HepG2 (cell line): ENCODE results near the gene MAN2C1. TPM values are rescaled to one million over a fixed set of nuclear protein-coding genes. Genes with fewer than 3 reads are reported as not detected.
A peak's percentile ranks its signal among the peaks of the same experiment; 100 is the strongest.

ENCODE experiments used
- ATAC-seq: fragments of 200-7000 bp; cut with Tn5 transposase; 3 replicates; pipeline ENCODE4 v1.9.1; 2020; ENCODE audit warnings: mild to moderate bottlenecking, moderate library complexity
- BruUV-seq: library from RNA; stranded (reverse); fragments of 400-500 nt; replicated peaks from 2 replicates; lab custom pipeline; 2021; lab: Mats Ljungman, UMichigan
- CTCF ChIA-PET: fragments of 300-600 bp; formaldehyde crosslinking; extraction: SDS; loops from one replicate; lab custom pipeline; 2021; ENCODE audit warnings: low total read pairs, inconsistent platforms, low intra/inter-chr PET ratio; lab: Yijun Ruan, JAX
- POLR2A ChIA-PET: fragments of 350-600 bp; sonication (Branson Sonifier 250); formaldehyde crosslinking; loops from one replicate; lab custom pipeline; 2020; ENCODE audit warnings: antibody characterized with exemption, inconsistent platforms; lab: Yijun Ruan, JAX
- DNase-seq: peaks from one replicate; pipeline ENCODE4 v3.0.0-alpha.2; 2015; ENCODE audit warnings: low spot score
- FAIRE-seq: peaks from 3 replicates; lab custom pipeline; 2011; peaks lifted over from hg19 to GRCh38; lab: Jason Lieb, UNC
- H2AFZ ChIP-seq: one replicate; pipeline ENCODE4 v1.6.1; 2011; ENCODE audit warnings: low read length, inconsistent platforms
- H3K27ac ChIP-seq: fragments of 300-600 bp; 3 replicates; pipeline ENCODE4 v1.8.0; 2011; ENCODE audit warnings: mixed run types, mild to moderate bottlenecking, mixed read lengths, low read length, inconsistent platforms; ENCODE audit not compliant: insufficient read depth; ENCODE audit errors: extremely low read length
- H3K27me3 ChIP-seq, 2 experiments: fragments of 200-600 bp in 1 of 2; 2 replicates in 1 of 2; 3 replicates in 1 of 2; pipeline versions ENCODE4 v1.6.0 to v1.8.0; 2011; ENCODE audit warnings: low read length in 2 of 2, mild to moderate bottlenecking in 2 of 2, moderate library complexity in 2 of 2, inconsistent platforms in 1 of 2; ENCODE audit not compliant: insufficient read depth in 2 of 2, control insufficient read depth in 1 of 2
- H3K36me3 ChIP-seq, 2 experiments: fragments of 200-600 bp in 1 of 2; replicated peaks in 1 of 2; 2 replicates in 1 of 2; 3 replicates in 1 of 2; pipeline versions ENCODE4 v1.5.1 to v1.8.0; 2011; ENCODE audit warnings: low read length in 2 of 2, inconsistent platforms in 1 of 2; ENCODE audit not compliant: insufficient read depth in 2 of 2, control insufficient read depth in 1 of 2
- H3K4me1 ChIP-seq: 2 replicates; pipeline ENCODE4 v1.5.1; 2012; ENCODE audit warnings: low read length, inconsistent platforms; ENCODE audit not compliant: insufficient read depth
- H3K4me2 ChIP-seq: 2 replicates; pipeline ENCODE4 v1.6.0; 2011; ENCODE audit warnings: low read depth, low read length, inconsistent platforms
- H3K4me3 ChIP-seq, 3 experiments: fragments of 200-600 bp in 1 of 3; sonication (generic), shearing (Covaris generic) in 1 of 3; replicated peaks in 1 of 3; 2 replicates each; pipeline ENCODE4 v1.5.1; 2011 to 2016; ENCODE audit warnings: low read length in 3 of 3, inconsistent platforms in 2 of 3, low read depth in 2 of 3, mild to moderate bottlenecking in 2 of 3, control low read depth in 1 of 3, mixed read lengths in 1 of 3; ENCODE audit not compliant: insufficient read depth in 1 of 3
- H3K79me2 ChIP-seq: one replicate; pipeline ENCODE4 v1.6.1; 2011; ENCODE audit warnings: low read length, inconsistent platforms; ENCODE audit not compliant: insufficient read depth
- H3K9ac ChIP-seq: 2 replicates; pipeline ENCODE4 v1.6.0; 2011; ENCODE audit warnings: mild to moderate bottlenecking, low read depth, low read length, inconsistent platforms; ENCODE audit not compliant: insufficient read depth
- H3K9me3 ChIP-seq: 2 replicates; pipeline ENCODE4 v1.5.1; 2012; ENCODE audit warnings: mild to moderate bottlenecking, low read length
- H4K20me1 ChIP-seq: 2 replicates; pipeline ENCODE4 v1.6.0; 2011; ENCODE audit warnings: inconsistent platforms, mild to moderate bottlenecking, low read length, moderate library complexity; ENCODE audit not compliant: insufficient read depth
- AGO2 ChIP-seq: fragments of 200-400 bp; formaldehyde crosslinking; optimal IDR thresholded peaks from 2 replicates; pipeline ENCODE3; 2017; ENCODE audit warnings: mild to moderate bottlenecking, low read depth, low read length, moderate library complexity
- POLR2G ChIP-seq: fragments of 200-400 bp; formaldehyde crosslinking; IDR thresholded peaks from 2 replicates; pipeline ENCODE4 v1.6.1; 2018; ENCODE audit warnings: mild to moderate bottlenecking, low read depth, low read length, moderate library complexity
- RBFOX2 ChIP-seq: fragments of 200-400 bp; formaldehyde crosslinking; IDR thresholded peaks from 2 replicates; pipeline ENCODE4 v1.6.1; 2017; ENCODE audit warnings: low read depth, mild to moderate bottlenecking, low read length
- ZBTB8A ChIP-seq: sonication (generic); formaldehyde crosslinking; IDR thresholded peaks from 2 replicates; pipeline ENCODE4 v1.4.0; 2020; ENCODE audit warnings: mild to moderate bottlenecking, low read depth, missing genetic modification reagents, borderline replicate concordance
- ZSCAN25 ChIP-seq: sonication (generic); formaldehyde crosslinking; IDR thresholded peaks from 2 replicates; pipeline ENCODE4 v1.8.0; 2022; ENCODE audit warnings: mild to moderate bottlenecking, missing genetic modification reagents
- WGBS: methylation state at CpG from one replicate; pipeline ENCODE4 v1.1.6; 2017; ENCODE audit warnings: low lambda C conversion rate; 5-methylcytosine and 5-hydroxymethylcytosine counted together
- in situ Hi-C: cut with HindIII; loops from 2 replicates; pipeline ENCODE4 v1.10.0; 2017; ENCODE audit warnings: low pct_unique_long_range_greater_than_20kb; ENCODE audit not compliant: extremely low pct_ligation_motif_present
- intact Hi-C: fragments of 100-400 bp; cut with micrococcal nuclease; formaldehyde crosslinking; loops from one replicate; pipeline ENCODE4 v1.10.0; 2022; ENCODE audit not compliant: unreplicated experiment
- polyA plus RNA-seq, 8 experiments: library from polyadenylated mRNA; depleted of rRNA in 3 of 8; stranded (reverse) in 7 of 8; unstranded in 1 of 8; fragments of >200 nt; fragmentation: Illumina TruSeq in 4 of 8; extraction: Trizol in 4 of 8; gene quantifications; 2 replicates each; pipeline versions ENCODE4 v1.2.1 to v1.2.3, GENCODE V29; 2011 to 2016; ENCODE audit warnings: low read depth in 4 of 8, missing spikeins in 1 of 8, mixed read lengths in 1 of 8; ENCODE audit not compliant: insufficient read depth in 1 of 8
- total RNA-seq, 5 experiments: library from RNA; depleted of rRNA; stranded (reverse); fragments of >200 nt; fragmentation: Illumina TruSeq; extraction: Trizol; gene quantifications; 2 replicates each; pipeline ENCODE4 v1.2.3, GENCODE V29; 2016; ENCODE audit warnings: low read depth in 1 of 5
- TF ChIP-seq, protein P1 (sequence below): sonication (generic); formaldehyde crosslinking; IDR thresholded peaks from 2 replicates; pipeline ENCODE4 v1.4.0; 2020; ENCODE audit warnings: mild to moderate bottlenecking, missing genetic modification reagents
- TF ChIP-seq, protein P2 (sequence below): sonication (generic); IDR thresholded peaks from 2 replicates; pipeline ENCODE4 v1.6.1; 2016; ENCODE audit warnings: low read depth, borderline replicate concordance

The MAN2C1 gene
- total and polyA plus RNA-seq, 2 of the 13 experiments (the other 11 are each of a cell fraction or from before 2014, with no cell fraction given), result 62.6 to 71.0 TPM

DNA sequence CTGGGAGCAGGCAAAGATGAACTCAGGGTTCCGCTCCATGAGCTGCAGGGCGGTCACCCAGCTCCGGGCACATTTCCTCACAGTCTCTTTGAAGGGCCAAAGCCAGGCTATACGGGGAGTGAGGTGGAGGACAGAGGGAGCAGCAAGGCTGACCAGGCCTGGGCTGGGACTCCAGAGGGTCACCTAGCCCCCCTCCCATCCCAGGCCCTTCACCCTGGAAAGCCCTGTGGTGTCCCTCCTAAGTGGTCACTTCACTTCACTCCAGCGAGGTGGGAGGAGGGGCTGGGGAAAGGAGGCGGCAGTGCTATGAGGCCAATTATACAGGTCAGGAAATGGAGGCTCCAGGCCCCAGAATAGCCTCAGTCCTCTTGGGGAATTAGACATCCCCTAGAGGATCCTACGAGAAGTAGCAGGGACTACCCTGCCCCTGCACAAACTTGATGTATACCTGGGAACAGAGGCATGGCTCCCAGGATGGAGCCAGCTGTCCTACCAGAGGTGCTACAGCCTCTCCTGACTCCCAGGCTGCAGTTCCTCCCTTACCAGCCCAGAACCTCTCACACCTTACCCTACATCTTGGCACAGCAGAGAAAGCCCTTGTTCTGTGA is 5.7 kb downstream of the MAN2C1 start:
- Histone ChIP-seq H3K4me3 (no peak overlapping the region), H3K9me3 (no peaks in the 10 kb centered on the region), H3K9ac (no peak overlapping the region), H3K79me2 (peaks cover 5% of the 10 kb centered on the region), H3K4me1 (peaks cover 12% of the 10 kb centered on the region), H3K27ac (no peak overlapping the region), H2AFZ (no peak overlapping the region), H3K4me2 (no peak overlapping the region), H4K20me1 (0 out of 2 replicates have a peak, but pooled peaks cover 4% of the 10 kb centered on the region), H3K36me3 (peaks cover 18 to 52% of the 10 kb centered on the region in 2 experiments), H3K27me3 (no peaks in the 10 kb centered on the region)
- ATAC-seq, result peak; percentile 7; the same call in 2 of the 3 replicates
- ChIA-PET POLR2A (interaction anchor here (2.2 kb wide), 1 partner anchor 9 kb away, joined by 7 read pairs; no protein-coding TSS in a partner anchor), CTCF (no interaction called here)
- DNase-seq, result no peak
- FAIRE-seq, result no peak
- intact Hi-C loops, result loop anchor here (10.0 kb wide), 1 partner anchor 322 kb away; no protein-coding TSS in a partner anchor
- 100% methylated on average over 3 of the region's 7 CpGs for WGBS
- TF ChIP-seq AGO2 (peak; percentile 1), POLR2G (peak; percentile 30; the same call in 1 of the 2 replicates), ZSCAN25 (no peak), ZBTB8A (CRISPR knock-in tag) (no peak), RBFOX2 (0 out of 2 replicates have a peak, but pooled peaks have one; percentile 16)
- TF ChIP-seq, protein P1, sequence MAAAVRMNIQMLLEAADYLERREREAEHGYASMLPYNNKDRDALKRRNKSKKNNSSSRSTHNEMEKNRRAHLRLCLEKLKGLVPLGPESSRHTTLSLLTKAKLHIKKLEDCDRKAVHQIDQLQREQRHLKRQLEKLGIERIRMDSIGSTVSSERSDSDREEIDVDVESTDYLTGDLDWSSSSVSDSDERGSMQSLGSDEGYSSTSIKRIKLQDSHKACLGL (CRISPR knock-in tag), result no peak
- TF ChIP-seq, protein P2, sequence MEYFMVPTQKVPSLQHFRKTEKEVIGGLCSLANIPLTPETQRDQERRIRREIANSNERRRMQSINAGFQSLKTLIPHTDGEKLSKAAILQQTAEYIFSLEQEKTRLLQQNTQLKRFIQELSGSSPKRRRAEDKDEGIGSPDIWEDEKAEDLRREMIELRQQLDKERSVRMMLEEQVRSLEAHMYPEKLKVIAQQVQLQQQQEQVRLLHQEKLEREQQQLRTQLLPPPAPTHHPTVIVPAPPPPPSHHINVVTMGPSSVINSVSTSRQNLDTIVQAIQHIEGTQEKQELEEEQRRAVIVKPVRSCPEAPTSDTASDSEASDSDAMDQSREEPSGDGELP, result no peak
- in situ Hi-C loops, result loop anchor here (10.0 kb wide), 1 partner anchor 282 kb away; the partner anchor contains the start of genes IMP3 and SNX33
- no TSS peak for BruUV-seq
